GM12878 (cell line): Measurements from ENCODE around the gene SIGLEC10. TPM values are rescaled to one million over a fixed set of nuclear protein-coding genes. Genes with fewer than 3 reads are reported as not detected.

Source experiments
- ATAC-seq: fragments of 200-7000 bp; cut with Tn5 transposase; 3 replicates; pipeline ENCODE4 v1.9.1; 2020; ENCODE audit warnings: mild to moderate bottlenecking, moderate library complexity
- BruUV-seq: library from RNA; stranded (reverse); fragments of 400-500 nt; replicated peaks from 2 replicates; lab custom pipeline; 2021; lab: Mats Ljungman, UMichigan
- CTCF ChIA-PET: fragments of 300-600 bp; sonication (Branson Sonifier 250); formaldehyde crosslinking; extraction: SDS; loops from one replicate; lab custom pipeline; 2021; ENCODE audit warnings: inconsistent platforms; lab: Yijun Ruan, JAX
- POLR2A ChIA-PET: fragments of 350-600 bp; formaldehyde crosslinking; extraction: SDS; loops from one replicate; lab custom pipeline; 2021; ENCODE audit warnings: inconsistent platforms; lab: Charles Lee
- RAD21 ChIA-PET: fragments of 300-600 bp; sonication (Branson Sonifier 250); formaldehyde crosslinking; loops from one replicate; lab custom pipeline; 2023; ENCODE audit warnings: antibody characterized with exemption; ENCODE audit not compliant: unreplicated experiment; lab: Charles Lee
- SMC1A ChIA-PET: fragments of 300-600 bp; sonication (Branson Sonifier 250); formaldehyde crosslinking; loops from one replicate; lab custom pipeline; 2023; ENCODE audit not compliant: unreplicated experiment, uncharacterized antibody; lab: Charles Lee
- DNase-seq: peaks from one replicate; pipeline ENCODE4 v3.0.0-alpha.2; 2011; ENCODE audit warnings: low read depth, low spot score
- FAIRE-seq: peaks from 3 replicates; lab custom pipeline; 2011; peaks lifted over from hg19 to GRCh38; lab: Jason Lieb, UNC
- H2AFZ ChIP-seq: 2 replicates; pipeline ENCODE4 v1.6.0; 2011; ENCODE audit warnings: low read depth, low read length, control low read depth; ENCODE audit not compliant: control insufficient read depth
- H3K27ac ChIP-seq: 2 replicates; pipeline ENCODE4 v1.5.1; 2011; ENCODE audit warnings: control low read depth; ENCODE audit not compliant: control insufficient read depth, insufficient read depth
- H3K27me3 ChIP-seq, 2 experiments: replicated peaks in 1 of 2; 2 replicates each; pipeline versions ENCODE4 v1.6.0 to v1.6.1; 2011; ENCODE audit warnings: low read length in 1 of 2; ENCODE audit not compliant: control insufficient read depth in 2 of 2, insufficient read depth in 2 of 2
- H3K36me3 ChIP-seq, 2 experiments: 2 replicates each; pipeline ENCODE4 v1.5.1; 2011; ENCODE audit warnings: low read length in 1 of 2; ENCODE audit not compliant: control insufficient read depth in 2 of 2, insufficient read depth in 2 of 2
- H3K4me1 ChIP-seq: 2 replicates; pipeline ENCODE4 v1.6.1; 2011; ENCODE audit warnings: mild to moderate bottlenecking, low read length, moderate library complexity, mixed read lengths; ENCODE audit not compliant: control insufficient read depth, insufficient read depth
- H3K4me2 ChIP-seq: 2 replicates; pipeline ENCODE4 v1.6.0; 2011; ENCODE audit warnings: control low read depth; ENCODE audit not compliant: control insufficient read depth, insufficient read depth
- H3K4me3 ChIP-seq: fragments of 200-600 bp; sonication (generic); 2 replicates; pipeline ENCODE4 v1.5.1; 2016
- H3K79me2 ChIP-seq: 2 replicates; pipeline ENCODE4 v1.6.0; 2011; ENCODE audit warnings: low read length; ENCODE audit not compliant: control insufficient read depth, insufficient read depth
- H3K9ac ChIP-seq: 2 replicates; pipeline ENCODE4 v1.8.0; 2011; ENCODE audit warnings: low read length, control low read depth, mixed read lengths; ENCODE audit not compliant: control insufficient read depth, insufficient read depth
- H3K9me3 ChIP-seq: replicated peaks from 3 replicates; pipeline ENCODE4 v1.5.1; 2011; ENCODE audit warnings: mild to moderate bottlenecking, low read length; ENCODE audit not compliant: control insufficient read depth, insufficient read depth
- H4K20me1 ChIP-seq: 2 replicates; pipeline ENCODE4 v1.6.0; 2011; ENCODE audit not compliant: control insufficient read depth, insufficient read depth
- RAD21 ChIP-seq: IDR thresholded peaks from 2 replicates; pipeline ENCODE4 v1.6.1; 2011; ENCODE audit warnings: mild to moderate bottlenecking, low read depth, low read length, moderate library complexity; ENCODE audit not compliant: insufficient read depth
- RBBP5 ChIP-seq: fragments of 200-600 bp; sonication (generic); conservative IDR thresholded peaks from 2 replicates; pipeline ENCODE4 v1.6.1; 2016
- SMC3 ChIP-seq: IDR thresholded peaks from 2 replicates; pipeline ENCODE4 v1.6.1; 2011; ENCODE audit warnings: low read length, improper control_type of control experiment, borderline replicate concordance
- YY1 ChIP-seq: IDR thresholded peaks from 2 replicates; pipeline ENCODE4 v1.6.1; 2011; ENCODE audit warnings: low read depth, mild to moderate bottlenecking, low read length
- WGBS: methylation state at CpG from one replicate; pipeline ENCODE4 v1.1.6; 2016; ENCODE audit warnings: low lambda C conversion rate; ENCODE audit not compliant: insufficient replicate concordance, insufficient coverage; ENCODE audit errors: missing lambda C conversion rate; 5-methylcytosine and 5-hydroxymethylcytosine counted together
- in situ Hi-C: fragments of 300-500 bp; cut with MboI; formaldehyde crosslinking; loops from 9 replicates; pipeline ENCODE4 v1.14.3; 2018; ENCODE audit warnings: mixed read lengths
- intact Hi-C: fragments of 100-400 bp; cut with micrococcal nuclease; formaldehyde crosslinking; loops from one replicate; pipeline ENCODE4 v1.14.2; 2022; ENCODE audit not compliant: unreplicated experiment
- polyA plus RNA-seq, 11 experiments: library from polyadenylated mRNA; depleted of rRNA in 4 of 11; unstranded in 6 of 11; stranded (reverse) in 5 of 11; fragments of >200 nt; fragmentation: Nextera tagmentation in 4 of 11; fragmentation: Illumina TruSeq in 1 of 11; extraction: Ambion mirVana in 4 of 11; extraction: Trizol in 1 of 11; gene quantifications; 1 replicate in 1 of 11; 2 replicates in 10 of 11; pipeline versions ENCODE4 v1.2.1 to v1.2.3, GENCODE V29; 2011 to 2016; ENCODE audit warnings: inconsistent platforms in 2 of 11, missing spikeins in 2 of 11, low read depth in 1 of 11
- total RNA-seq, 4 experiments: library from RNA; depleted of rRNA in 3 of 4; stranded (reverse); fragments of >200 nt in 3 of 4; fragmentation: Illumina TruSeq in 1 of 4; extraction: Trizol in 1 of 4; gene quantifications; 2 replicates each; pipeline versions ENCODE4 v1.2.1 to v1.2.3, GENCODE V29; 2013 to 2021
- TF ChIP-seq, protein P1 (sequence below), 3 experiments: IDR thresholded peaks in 2 of 3; conservative IDR thresholded peaks in 1 of 3; 2 replicates each; pipeline ENCODE4 v1.5.1; 2011; ENCODE audit warnings: low read depth in 3 of 3, low read length in 3 of 3, mild to moderate bottlenecking in 3 of 3, control low read depth in 2 of 3, moderate library complexity in 2 of 3, inconsistent platforms in 1 of 3, mixed read lengths in 1 of 3; ENCODE audit not compliant: control insufficient read depth in 2 of 3, insufficient read depth in 1 of 3; ENCODE audit errors: extremely low read depth in 1 of 3
- TF ChIP-seq, protein P2 (sequence below): fragments of 450-650 bp; IDR thresholded peaks from 2 replicates; pipeline ENCODE4 v1.6.1; 2018; ENCODE audit warnings: borderline replicate concordance, mild to moderate bottlenecking; ENCODE audit not compliant: partially characterized antibody

Gene SIGLEC10
- total and polyA plus RNA-seq, 10 of the 15 experiments (the other 5 are each of a cell fraction or from before 2014, with no cell fraction given) = 2.3 to 16.8 (median 7.8) TPM

DNA sequence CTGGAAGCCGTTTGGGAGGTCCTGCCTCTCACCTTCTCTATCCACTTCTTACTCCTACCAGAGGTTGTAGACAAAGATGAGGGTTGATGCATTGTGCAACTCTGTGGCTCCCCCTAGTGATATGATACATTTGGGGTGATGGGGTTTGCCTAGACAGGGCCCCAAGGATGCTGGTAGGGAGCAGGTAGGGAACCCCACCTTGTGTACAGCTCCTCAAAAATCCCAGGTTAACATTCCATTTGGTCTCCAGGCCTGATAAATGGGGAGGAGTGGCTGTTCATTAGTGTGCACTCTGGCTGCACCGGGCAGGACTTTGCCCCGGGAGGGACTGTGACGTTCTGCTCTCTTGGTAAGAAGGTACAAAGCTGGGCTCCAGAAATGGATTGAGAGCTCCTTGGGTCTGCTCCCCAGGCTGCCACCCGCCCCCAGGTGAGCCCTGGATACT, 21.6 kb upstream of the SIGLEC10 start:
- H3K79me2 ChIP-seq = no peaks in the 10 kb centered on the region
- peaks cover 0 to 4% of the 10 kb centered on the region in 2 experiments; a peak in 1 of 4 replicates for H3K27me3 ChIP-seq
- H4K20me1 ChIP-seq = no peaks in the 10 kb centered on the region
- no peaks in the 10 kb centered on the region for H3K36me3 ChIP-seq
- ATAC-seq (peak; percentile 44), FAIRE-seq (no peak), DNase-seq (no peak)
- no TSS peak for BruUV-seq
- H2AFZ ChIP-seq = no peak overlapping the region
- no peak overlapping the region for H3K4me3 ChIP-seq
- POLR2A ChIA-PET = no interaction called here
- intact Hi-C loops = no loop called here
- H3K9me3 ChIP-seq = no peaks in the 10 kb centered on the region
- no peak overlapping the region for H3K9ac ChIP-seq
- WGBS = 52% methylated on average over 5 of the region's 5 CpGs
- H3K4me1 ChIP-seq = peaks cover 27% of the 10 kb centered on the region
- CTCF ChIA-PET = interaction anchor here (0.6 to 11.1 kb wide), 12 partner anchors 10 to 283 kb away, joined by 3 to 142 read pairs (median 5); partner anchors contain the start of gene SIGLEC10
- H3K27ac ChIP-seq = no peak overlapping the region
- TF ChIP-seq RAD21 = peak; percentile 92
- TF ChIP-seq, protein P1, sequence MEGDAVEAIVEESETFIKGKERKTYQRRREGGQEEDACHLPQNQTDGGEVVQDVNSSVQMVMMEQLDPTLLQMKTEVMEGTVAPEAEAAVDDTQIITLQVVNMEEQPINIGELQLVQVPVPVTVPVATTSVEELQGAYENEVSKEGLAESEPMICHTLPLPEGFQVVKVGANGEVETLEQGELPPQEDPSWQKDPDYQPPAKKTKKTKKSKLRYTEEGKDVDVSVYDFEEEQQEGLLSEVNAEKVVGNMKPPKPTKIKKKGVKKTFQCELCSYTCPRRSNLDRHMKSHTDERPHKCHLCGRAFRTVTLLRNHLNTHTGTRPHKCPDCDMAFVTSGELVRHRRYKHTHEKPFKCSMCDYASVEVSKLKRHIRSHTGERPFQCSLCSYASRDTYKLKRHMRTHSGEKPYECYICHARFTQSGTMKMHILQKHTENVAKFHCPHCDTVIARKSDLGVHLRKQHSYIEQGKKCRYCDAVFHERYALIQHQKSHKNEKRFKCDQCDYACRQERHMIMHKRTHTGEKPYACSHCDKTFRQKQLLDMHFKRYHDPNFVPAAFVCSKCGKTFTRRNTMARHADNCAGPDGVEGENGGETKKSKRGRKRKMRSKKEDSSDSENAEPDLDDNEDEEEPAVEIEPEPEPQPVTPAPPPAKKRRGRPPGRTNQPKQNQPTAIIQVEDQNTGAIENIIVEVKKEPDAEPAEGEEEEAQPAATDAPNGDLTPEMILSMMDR (IDR thresholded peaks at IDR 0.05 in 2 of 3, conservative IDR thresholded peaks at IDR 0.05 in 1 of 3; ENCODE audit: control insufficient read depth in 2 of 3, extremely low read depth in 1 of 3, insufficient read depth in 1 of 3, low read depth in 3 of 3, low read length in 3 of 3) = peak; percentile 64 to 73 (median 66)
- no peak for TF ChIP-seq RBBP5
- TF ChIP-seq, protein P2, sequence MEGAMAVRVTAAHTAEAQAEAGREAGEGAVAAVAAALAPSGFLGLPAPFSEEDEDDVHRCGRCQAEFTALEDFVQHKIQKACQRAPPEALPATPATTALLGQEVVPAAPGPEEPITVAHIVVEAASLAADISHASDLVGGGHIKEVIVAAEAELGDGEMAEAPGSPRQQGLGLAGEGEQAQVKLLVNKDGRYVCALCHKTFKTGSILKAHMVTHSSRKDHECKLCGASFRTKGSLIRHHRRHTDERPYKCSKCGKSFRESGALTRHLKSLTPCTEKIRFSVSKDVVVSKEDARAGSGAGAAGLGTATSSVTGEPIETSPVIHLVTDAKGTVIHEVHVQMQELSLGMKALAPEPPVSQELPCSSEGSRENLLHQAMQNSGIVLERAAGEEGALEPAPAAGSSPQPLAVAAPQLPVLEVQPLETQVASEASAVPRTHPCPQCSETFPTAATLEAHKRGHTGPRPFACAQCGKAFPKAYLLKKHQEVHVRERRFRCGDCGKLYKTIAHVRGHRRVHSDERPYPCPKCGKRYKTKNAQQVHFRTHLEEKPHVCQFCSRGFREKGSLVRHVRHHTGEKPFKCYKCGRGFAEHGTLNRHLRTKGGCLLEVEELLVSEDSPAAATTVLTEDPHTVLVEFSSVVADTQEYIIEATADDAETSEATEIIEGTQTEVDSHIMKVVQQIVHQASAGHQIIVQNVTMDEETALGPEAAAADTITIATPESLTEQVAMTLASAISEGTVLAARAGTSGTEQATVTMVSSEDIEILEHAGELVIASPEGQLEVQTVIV = no peak
- peak; percentile 66 for TF ChIP-seq SMC3
- 0 out of 2 replicates have a peak, but pooled peaks have one; percentile 25 for TF ChIP-seq YY1
- no peak overlapping the region for H3K4me2 ChIP-seq
- RAD21 ChIA-PET = interaction anchor here (0.8 to 3.4 kb wide), 5 partner anchors 11 to 218 kb away, joined by 3 to 30 read pairs (median 4); partner anchors contain the start of gene SIGLEC10
- SMC1A ChIA-PET = interaction anchor here (0.8 to 2.0 kb wide), 4 partner anchors 22 to 98 kb away, joined by 3 to 5 read pairs (median 4); partner anchors contain the start of gene SIGLEC10
- in situ Hi-C loops = loop anchor here (5.0 kb wide), 1 partner anchor 102 kb away; no protein-coding TSS in a partner anchor
